Activated T-helper 17 cell treated with anti-CD3 and anti-CD28 coated beads, Interleukin-2, amount 50 U/mL, for 72 hours (primary cell): ENCODE results near the gene SLC4A9. TPM values are rescaled to one million over a fixed set of nuclear protein-coding genes. Genes with fewer than 3 reads are reported as not detected.

ENCODE experiments used
- ATAC-seq: fragments of 150-1000 bp; cut with Tn5 transposase; replicated peaks from 2 replicates; pipeline ENCODE4 v1.10.0; 2021; ENCODE audit warnings: mild to moderate bottlenecking, moderate library complexity
- H3K27ac Mint-ChIP-seq: one replicate; pipeline ENCODE4 v1.8.0; 2022; ENCODE audit warnings: mixed read lengths
- H3K27me3 Mint-ChIP-seq: one replicate; pipeline ENCODE4 v1.8.0; 2022; ENCODE audit warnings: mixed read lengths
- H3K36me3 Mint-ChIP-seq: one replicate; pipeline ENCODE4 v1.8.0; 2022; ENCODE audit warnings: low read depth, mild to moderate bottlenecking, mixed read lengths
- H3K4me1 Mint-ChIP-seq: one replicate; pipeline ENCODE4 v1.8.0; 2022; ENCODE audit warnings: mixed read lengths
- H3K4me3 Mint-ChIP-seq: one replicate; pipeline ENCODE4 v1.8.0; 2022; ENCODE audit warnings: mild to moderate bottlenecking, mixed read lengths
- H3K9me3 Mint-ChIP-seq: one replicate; pipeline ENCODE4 v1.8.0; 2022; ENCODE audit warnings: mixed read lengths
- total RNA-seq, 2 donors: library from RNA; stranded (reverse); gene quantifications; one replicate each; pipeline ENCODE4 v1.2.3, GENCODE V29; 2022

Gene SLC4A9
- total RNA-seq = under 1 TPM; 0.26 TPM

DNA sequence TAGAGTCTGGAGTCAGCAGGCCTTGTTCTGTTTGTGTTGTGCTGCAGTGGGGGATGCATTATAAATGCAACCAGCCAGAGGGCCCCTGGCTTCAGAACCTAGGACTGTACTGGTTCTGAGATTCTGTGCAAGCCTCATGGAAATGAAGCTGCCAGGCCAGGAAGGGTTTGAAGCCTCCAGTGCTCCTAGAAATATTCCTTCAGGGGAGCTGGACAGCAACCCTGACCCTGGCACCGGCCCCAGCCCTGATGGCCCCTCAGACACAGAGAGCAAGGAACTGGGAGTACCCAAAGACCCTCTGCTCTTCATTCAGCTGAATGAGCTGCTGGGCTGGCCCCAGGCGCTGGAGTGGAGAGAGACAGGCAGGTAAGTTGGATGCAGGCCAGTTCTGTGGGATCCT, at the start of gene SLC4A9:
Gene SLC4A9, plus strand, starts transcription at position 94 of the 400 bp plus-strand sequence. Its CDS starts 43 bp downstream, at position 137.
- ATAC-seq = no peak
- Mint-ChIP-seq H3K4me1 (peaks cover 12% of the 10 kb centered on the region), H3K4me3 (no peak within 1 kb of the TSS), H3K9me3 (no peaks in the 10 kb centered on the region), H3K27ac (no peak within 1 kb of the TSS), H3K27me3 (no peaks in the 10 kb centered on the region), H3K36me3 (no peaks in the 10 kb centered on the region)

GRCh38 chr5:140310434-140310833, 49.6 kb upstream of the SLC4A9 start:
- Mint-ChIP-seq H3K27me3 (peaks cover 12% of the 10 kb centered on the region), H3K27ac (no peak overlapping the region), H3K36me3 (no peaks in the 10 kb centered on the region), H3K4me1 (no peaks in the 10 kb centered on the region), H3K4me3 (no peak overlapping the region), H3K9me3 (no peaks in the 10 kb centered on the region)
- ATAC-seq = no peak

DNA sequence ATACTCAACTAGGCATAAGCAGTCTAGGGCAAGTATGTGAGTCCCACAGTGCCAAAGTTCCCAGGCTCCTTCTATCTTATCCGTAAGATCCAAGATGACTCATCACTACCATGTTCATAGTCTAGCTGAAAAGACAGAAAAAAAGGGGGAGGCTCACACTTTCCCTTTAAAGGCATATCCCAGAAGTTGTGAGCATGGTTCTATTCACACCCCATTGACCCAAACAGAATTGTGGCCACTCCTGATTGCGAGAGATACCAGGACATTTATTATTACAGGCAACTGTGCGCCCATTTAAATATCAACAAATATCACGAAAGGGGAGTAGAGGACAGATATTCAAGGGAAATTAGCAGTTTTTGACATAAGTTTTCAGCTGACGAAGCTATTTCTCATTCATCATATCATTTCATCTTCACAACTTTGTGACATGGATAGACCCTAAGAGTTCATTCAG, 49.0 kb upstream of the SLC4A9 start:
- Mint-ChIP-seq H3K9me3 (no peaks in the 10 kb centered on the region), H3K27me3 (peaks cover 11% of the 10 kb centered on the region), H3K27ac (no peak overlapping the region), H3K4me3 (no peak overlapping the region), H3K4me1 (no peaks in the 10 kb centered on the region), H3K36me3 (no peaks in the 10 kb centered on the region)
- no peak for ATAC-seq

GRCh38 chr5:140312067-140312790, 47.8 kb upstream of the SLC4A9 start:
- Mint-ChIP-seq H3K27ac (no peak overlapping the region), H3K4me1 (no peaks in the 10 kb centered on the region), H3K36me3 (no peaks in the 10 kb centered on the region), H3K9me3 (no peaks in the 10 kb centered on the region), H3K27me3 (peaks cover 7% of the 10 kb centered on the region), H3K4me3 (no peak overlapping the region)
- peak; percentile 23 for ATAC-seq

GRCh38 chr5:140312791-140313189, 47.2 kb upstream of the SLC4A9 start:
- Mint-ChIP-seq H3K27me3 (peaks cover 7% of the 10 kb centered on the region), H3K4me1 (no peaks in the 10 kb centered on the region), H3K9me3 (no peaks in the 10 kb centered on the region), H3K27ac (no peak overlapping the region), H3K36me3 (no peaks in the 10 kb centered on the region), H3K4me3 (no peak overlapping the region)
- ATAC-seq = no peak

DNA sequence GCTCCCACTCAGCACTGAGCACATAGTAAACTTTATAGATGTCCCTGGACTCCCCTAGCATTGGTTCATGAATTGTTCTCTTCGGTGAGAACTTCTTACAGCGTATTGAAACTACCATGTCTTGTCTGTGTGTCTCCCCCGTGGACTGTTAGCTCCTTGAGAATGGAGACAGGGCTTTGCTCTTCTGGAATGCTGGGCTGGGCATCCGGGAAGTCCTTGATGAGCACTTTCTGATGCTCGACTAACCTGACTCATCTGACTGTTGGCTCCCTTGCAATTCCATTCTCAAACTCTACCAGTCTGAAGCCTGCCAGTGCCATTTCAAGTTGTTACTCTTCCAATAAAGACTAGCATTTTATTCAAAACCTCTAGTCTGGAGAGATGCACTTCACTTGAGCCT, 42.1 kb upstream of the SLC4A9 start:
- Mint-ChIP-seq H3K27ac (no peak overlapping the region), H3K36me3 (no peaks in the 10 kb centered on the region)

GRCh38 chr5:140318792-140319191, 41.2 kb upstream of the SLC4A9 start:
- H3K9me3 Mint-ChIP-seq = peaks cover 5% of the 10 kb centered on the region
- no peak for ATAC-seq
- H3K36me3 Mint-ChIP-seq = no peaks in the 10 kb centered on the region
- H3K27ac Mint-ChIP-seq = no peak overlapping the region
- peaks cover 9% of the 10 kb centered on the region for H3K4me1 Mint-ChIP-seq
- no peaks in the 10 kb centered on the region for H3K27me3 Mint-ChIP-seq
- H3K4me3 Mint-ChIP-seq = no peak overlapping the region

More for the DNA sequence above, 42.1 kb upstream of the SLC4A9 start:
- no peak for ATAC-seq
- Mint-ChIP-seq H3K4me1 (peaks cover 9% of the 10 kb centered on the region), H3K9me3 (peaks cover 5% of the 10 kb centered on the region), H3K27me3 (no peaks in the 10 kb centered on the region), H3K4me3 (no peak overlapping the region)

- peaks cover 12% of the 10 kb centered on the region for H3K4me1 Mint-ChIP-seq
- H3K27ac Mint-ChIP-seq = no peak overlapping the region
- no peak for ATAC-seq
- peaks cover 5% of the 10 kb centered on the region for H3K9me3 Mint-ChIP-seq
- H3K27me3 Mint-ChIP-seq = no peaks in the 10 kb centered on the region
- H3K36me3 Mint-ChIP-seq = no peaks in the 10 kb centered on the region
- no peak overlapping the region for H3K4me3 Mint-ChIP-seq
These were observed 40.2 kb upstream of the SLC4A9 start for GRCh38 chr5:140319833-140320232.

GRCh38 chr5:140321796-140322195, 38.2 kb upstream of the SLC4A9 start:
- no peak for ATAC-seq
- Mint-ChIP-seq H3K9me3 (peaks cover 5% of the 10 kb centered on the region), H3K4me3 (no peak overlapping the region), H3K27me3 (no peaks in the 10 kb centered on the region), H3K4me1 (peaks cover 14% of the 10 kb centered on the region), H3K27ac (no peak overlapping the region), H3K36me3 (no peaks in the 10 kb centered on the region)

DNA sequence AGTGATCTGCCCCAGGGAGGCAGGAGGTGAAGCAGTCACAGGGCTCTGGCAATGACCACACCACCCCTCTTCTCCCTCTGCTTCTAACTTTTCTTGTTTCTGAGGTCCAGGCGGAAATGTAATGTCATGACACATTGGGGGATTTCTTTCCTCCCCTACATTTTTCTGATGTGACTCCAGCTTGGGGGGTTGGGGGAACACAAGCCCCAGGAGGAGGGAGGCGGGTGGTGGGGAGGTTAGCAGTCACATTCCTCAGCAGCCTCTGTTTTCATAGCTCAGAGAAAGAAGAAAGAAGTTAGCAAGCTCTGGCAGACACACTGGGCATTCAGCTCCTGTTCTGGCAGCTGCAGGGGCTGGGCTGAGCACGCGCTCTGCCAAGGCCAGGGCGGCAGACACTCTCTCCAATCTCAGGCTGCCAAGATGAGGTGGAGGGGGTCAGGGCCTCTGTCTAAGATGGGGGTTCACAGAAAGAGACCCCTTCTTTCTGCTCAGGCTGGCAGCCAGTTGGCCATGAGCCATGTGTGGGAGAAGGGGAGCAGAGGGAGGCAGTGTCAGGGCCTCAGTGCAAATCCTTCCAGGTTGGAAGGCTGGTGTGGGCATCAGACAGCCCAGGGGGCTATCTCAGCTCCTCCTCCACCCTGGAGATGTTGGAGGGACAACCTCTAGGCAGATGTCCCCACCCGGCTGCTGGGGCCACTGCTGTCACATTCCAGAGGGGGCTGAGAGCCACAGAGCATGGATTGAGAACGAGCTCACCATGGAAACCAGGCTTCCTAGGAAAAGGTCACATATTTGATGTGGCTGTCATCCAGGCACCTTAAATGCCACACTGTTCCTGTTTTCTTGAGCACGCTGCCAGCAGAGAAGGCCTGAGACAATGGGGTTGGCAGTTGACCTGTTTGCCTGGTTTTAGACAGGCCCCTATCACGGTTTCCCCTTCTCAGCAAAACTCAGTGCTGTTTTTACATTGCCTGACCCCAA, 37.0 kb upstream of the SLC4A9 start:
- no peak overlapping the region for H3K27ac Mint-ChIP-seq

DNA sequence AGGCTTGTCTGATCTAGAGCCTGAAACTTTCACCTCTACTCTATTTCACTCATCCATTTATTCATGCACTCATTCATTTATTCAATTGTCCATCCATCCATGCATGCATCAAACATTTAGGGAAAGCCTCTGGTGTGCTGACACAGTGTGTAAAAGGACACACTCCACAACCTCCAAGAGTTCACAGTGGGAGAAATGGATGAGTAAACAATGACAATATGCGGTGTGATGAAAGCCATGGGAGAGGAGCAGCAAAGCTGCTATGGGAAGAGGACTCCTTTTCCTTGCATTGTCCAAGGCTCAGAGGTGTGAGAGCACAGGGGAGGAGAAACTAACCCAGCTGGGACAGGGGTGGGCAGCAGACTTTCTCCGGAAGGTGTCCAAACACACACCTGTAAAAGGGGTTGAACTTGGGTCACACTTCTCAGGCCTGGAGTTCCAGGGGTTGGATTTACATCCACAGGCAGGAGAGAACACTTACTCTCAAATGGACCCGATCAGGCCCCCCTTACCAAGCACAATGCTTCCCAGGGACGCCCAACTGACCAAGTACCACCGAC, 35.9 kb upstream of the SLC4A9 start:
- H3K9me3 Mint-ChIP-seq = peaks cover 5% of the 10 kb centered on the region
- H3K4me3 Mint-ChIP-seq = no peak overlapping the region
- H3K27me3 Mint-ChIP-seq = no peaks in the 10 kb centered on the region
- ATAC-seq = no peak
- H3K27ac Mint-ChIP-seq = no peak overlapping the region
- H3K36me3 Mint-ChIP-seq = no peaks in the 10 kb centered on the region
- peaks cover 14% of the 10 kb centered on the region for H3K4me1 Mint-ChIP-seq

More for the DNA sequence above, 37.0 kb upstream of the SLC4A9 start:
- H3K9me3 Mint-ChIP-seq = peaks cover 5% of the 10 kb centered on the region
- no peak for ATAC-seq
- H3K4me1 Mint-ChIP-seq = peaks cover 14% of the 10 kb centered on the region
- H3K36me3 Mint-ChIP-seq = no peaks in the 10 kb centered on the region
- H3K27me3 Mint-ChIP-seq = no peaks in the 10 kb centered on the region
- no peak overlapping the region for H3K4me3 Mint-ChIP-seq

DNA sequence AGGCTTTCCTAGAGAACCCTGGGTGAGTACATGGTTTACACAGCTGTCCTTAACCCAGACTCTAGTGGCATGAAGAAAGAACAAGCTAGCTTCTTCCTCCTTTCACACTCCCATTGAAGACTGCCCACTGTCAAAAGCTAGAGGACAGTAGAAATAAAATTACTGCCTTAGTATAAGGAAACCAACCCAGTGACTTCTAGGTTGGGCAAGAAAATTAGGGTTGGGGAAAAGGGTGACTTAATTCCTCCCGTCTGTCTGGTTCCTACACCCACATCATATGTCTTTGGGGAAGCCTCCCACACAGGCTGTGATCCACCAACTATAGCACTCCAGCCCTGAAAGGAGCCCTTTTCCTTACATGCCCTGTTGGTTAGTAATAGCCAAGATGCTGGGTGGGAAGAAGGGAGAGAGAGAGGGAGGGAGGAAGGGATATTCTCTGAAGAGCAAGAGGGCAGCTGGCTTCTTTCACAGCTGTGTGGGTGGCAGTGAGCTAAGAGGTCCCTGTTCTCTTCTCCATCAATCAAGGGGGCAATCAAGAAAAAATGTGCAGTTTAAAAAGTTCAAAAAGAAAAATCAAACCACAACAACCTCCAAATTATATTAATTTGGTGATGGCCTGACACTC, 35.3 kb upstream of the SLC4A9 start:
- H3K27me3 Mint-ChIP-seq = no peaks in the 10 kb centered on the region
- no peak overlapping the region for H3K27ac Mint-ChIP-seq
- peaks cover 14% of the 10 kb centered on the region for H3K4me1 Mint-ChIP-seq
- no peak for ATAC-seq
- no peak overlapping the region for H3K4me3 Mint-ChIP-seq
- peaks cover 5% of the 10 kb centered on the region for H3K9me3 Mint-ChIP-seq
- no peaks in the 10 kb centered on the region for H3K36me3 Mint-ChIP-seq

- no peak overlapping the region for H3K4me3 Mint-ChIP-seq
- no peaks in the 10 kb centered on the region for H3K36me3 Mint-ChIP-seq
- H3K27me3 Mint-ChIP-seq = no peaks in the 10 kb centered on the region
- H3K27ac Mint-ChIP-seq = no peak overlapping the region
- ATAC-seq = no peak
- peaks cover 14% of the 10 kb centered on the region for H3K4me1 Mint-ChIP-seq
- H3K9me3 Mint-ChIP-seq = peaks cover 5% of the 10 kb centered on the region
These were observed 34.5 kb upstream of the SLC4A9 start for GRCh38 chr5:140325486-140325885.

GRCh38 chr5:140327589-140327988, 32.4 kb upstream of the SLC4A9 start:
- Mint-ChIP-seq H3K27ac (no peak overlapping the region), H3K4me1 (peaks cover 4% of the 10 kb centered on the region), H3K27me3 (no peaks in the 10 kb centered on the region), H3K4me3 (no peak overlapping the region), H3K36me3 (peaks cover 9% of the 10 kb centered on the region), H3K9me3 (no peaks in the 10 kb centered on the region)
- ATAC-seq = no peak
